ENCODE results near the gene PCNX2.

DNA sequence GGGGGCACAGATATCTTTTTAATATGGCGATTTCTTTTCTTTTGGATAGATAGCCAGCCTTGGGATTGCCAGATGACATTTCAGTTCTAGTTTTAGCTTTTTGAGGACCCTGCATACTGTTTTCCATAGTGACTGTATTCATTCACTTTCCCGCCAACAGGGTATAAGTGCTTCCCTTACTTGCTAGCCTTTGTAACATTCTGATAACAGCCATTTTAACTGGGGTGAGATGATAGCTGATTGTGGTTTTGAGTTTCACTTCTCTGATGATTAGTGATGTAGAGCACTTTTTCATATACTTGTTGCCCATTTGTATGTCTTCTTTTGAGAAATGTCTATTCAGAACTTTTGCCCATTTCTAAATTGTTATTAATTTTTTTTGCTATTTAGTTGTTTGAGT, 193.2 kb downstream of the PCNX2 start:
- no peak for TF ChIP-seq EZH2 (IDR thresholded peaks at IDR 0.05; ENCODE audit: low read length)
- TF ChIP-seq, protein P1, sequence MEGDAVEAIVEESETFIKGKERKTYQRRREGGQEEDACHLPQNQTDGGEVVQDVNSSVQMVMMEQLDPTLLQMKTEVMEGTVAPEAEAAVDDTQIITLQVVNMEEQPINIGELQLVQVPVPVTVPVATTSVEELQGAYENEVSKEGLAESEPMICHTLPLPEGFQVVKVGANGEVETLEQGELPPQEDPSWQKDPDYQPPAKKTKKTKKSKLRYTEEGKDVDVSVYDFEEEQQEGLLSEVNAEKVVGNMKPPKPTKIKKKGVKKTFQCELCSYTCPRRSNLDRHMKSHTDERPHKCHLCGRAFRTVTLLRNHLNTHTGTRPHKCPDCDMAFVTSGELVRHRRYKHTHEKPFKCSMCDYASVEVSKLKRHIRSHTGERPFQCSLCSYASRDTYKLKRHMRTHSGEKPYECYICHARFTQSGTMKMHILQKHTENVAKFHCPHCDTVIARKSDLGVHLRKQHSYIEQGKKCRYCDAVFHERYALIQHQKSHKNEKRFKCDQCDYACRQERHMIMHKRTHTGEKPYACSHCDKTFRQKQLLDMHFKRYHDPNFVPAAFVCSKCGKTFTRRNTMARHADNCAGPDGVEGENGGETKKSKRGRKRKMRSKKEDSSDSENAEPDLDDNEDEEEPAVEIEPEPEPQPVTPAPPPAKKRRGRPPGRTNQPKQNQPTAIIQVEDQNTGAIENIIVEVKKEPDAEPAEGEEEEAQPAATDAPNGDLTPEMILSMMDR (optimal IDR thresholded peaks at IDR 0.05 in 1 of 3, IDR thresholded peaks at IDR 0.05 in 1 of 3, conservative IDR thresholded peaks at IDR 0.05 in 1 of 3; ENCODE audit: extremely low read depth in 1 of 3, insufficient read depth in 2 of 3, low read length in 3 of 3): no peak
